Islet precursor cell (in vitro differentiated cells): ENCODE data around the gene SLC4A7.
"Not testable (repeated sequence)": the region's sequence is repeated elsewhere in the genome, so short reads cannot be mapped to it uniquely, and the experiment has no call there.

Experiments used
- DNase-seq: peaks from one replicate; pipeline ENCODE4 v3.0.0-alpha.2; 2018

Gene SLC4A7

GRCh38 chr3:27484015-27484844 is at the start of gene SLC4A7:
SLC4A7 (minus strand) TSS chr3:27484384; CDS start chr3:27484126, 258 bp downstream.
- DNase-seq, result peak; percentile 99

- peak; percentile 62 for DNase-seq
Measured at GRCh38 chr3:27533261-27533607, 49.0 kb upstream of the SLC4A7 start.

- DNase-seq, result no peak
Measured at GRCh38 chr3:27532426-27533260, 48.5 kb upstream of the SLC4A7 start.

GRCh38 chr3:27531193-27531751 is 47.1 kb upstream of the SLC4A7 start:
- DNase-seq, result not testable (repeated sequence)

GRCh38 chr3:27528791-27529190 is 44.6 kb upstream of the SLC4A7 start:
- DNase-seq, result no peak

- DNase-seq, result no peak
Measured at GRCh38 chr3:27526614-27527315, 42.6 kb upstream of the SLC4A7 start.

- DNase-seq, result no peak
Measured at GRCh38 chr3:27521872-27522265, 37.7 kb upstream of the SLC4A7 start.

GRCh38 chr3:27521179-27521871 is 37.1 kb upstream of the SLC4A7 start:
- no peak for DNase-seq

DNA sequence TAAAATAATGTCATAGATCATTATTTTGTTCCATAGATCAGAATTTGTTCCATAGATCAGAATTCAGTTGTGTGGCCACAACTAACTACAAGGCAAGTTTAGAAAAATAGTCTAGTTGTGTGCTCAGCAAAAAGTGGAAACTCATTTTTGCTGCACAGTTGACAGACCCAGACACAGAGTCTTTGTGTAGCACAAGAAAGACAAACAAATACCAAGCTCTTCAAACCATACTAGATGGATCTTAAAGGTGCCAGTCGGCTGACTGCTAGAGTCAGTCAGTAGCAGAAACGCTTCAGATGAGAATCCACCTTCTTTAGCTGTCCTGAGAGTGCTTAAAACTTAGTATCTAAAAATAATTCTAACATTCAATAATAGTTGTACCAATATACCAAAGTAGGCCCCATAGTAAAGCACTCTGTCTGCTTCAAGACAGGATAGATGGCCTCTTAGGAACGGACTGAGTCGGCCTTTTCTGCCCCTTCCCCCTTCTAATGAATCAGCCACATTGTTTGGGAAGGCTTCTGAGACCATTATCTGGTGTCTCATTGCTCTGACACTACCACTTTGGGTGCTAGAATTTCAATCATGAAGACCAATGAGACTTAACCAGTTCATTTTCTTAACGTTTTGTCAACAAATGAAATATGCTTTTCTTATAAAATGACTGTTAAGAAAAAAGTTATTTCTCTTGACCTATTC is 27.7 kb upstream of the SLC4A7 start:
- peak; percentile 59 for DNase-seq

DNA sequence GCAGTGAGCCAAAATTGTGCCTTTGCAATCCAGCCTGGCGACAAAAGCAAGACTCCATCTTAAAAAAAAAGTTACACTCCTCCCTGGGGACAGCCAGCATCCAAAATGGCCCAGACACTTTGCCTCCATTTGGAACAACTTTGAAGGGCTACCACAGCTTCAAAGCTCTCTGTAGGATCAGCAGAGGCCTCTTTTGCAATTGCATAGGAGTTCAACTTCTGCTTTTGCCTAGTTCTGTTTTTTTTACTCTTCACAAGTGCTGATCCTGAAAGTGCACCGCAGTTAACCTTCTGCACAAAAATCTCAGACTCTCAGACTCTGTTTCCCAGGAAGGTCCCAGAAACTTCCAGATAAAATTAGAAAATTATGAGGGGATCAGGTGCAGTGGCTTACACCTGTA is 25.2 kb upstream of the SLC4A7 start:
- no peak for DNase-seq

DNA sequence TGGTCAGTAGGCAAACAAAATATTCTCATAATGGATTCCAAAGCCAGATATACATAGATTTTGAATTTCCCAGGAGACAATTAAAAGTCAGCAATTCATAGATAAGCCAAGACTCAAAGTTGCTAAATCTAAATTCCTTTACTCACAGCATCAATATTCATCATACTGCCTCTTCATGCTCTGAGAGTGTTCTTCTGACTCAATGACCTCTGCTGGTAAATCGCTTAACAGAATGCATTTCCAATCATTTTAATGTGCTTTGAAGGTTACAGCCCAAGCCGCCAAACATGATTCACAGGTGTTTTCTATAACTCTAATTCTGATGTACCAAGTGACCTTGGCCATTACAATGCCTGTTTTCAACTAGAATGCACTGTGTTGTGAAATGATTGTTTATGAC is 24.2 kb upstream of the SLC4A7 start:
- no peak for DNase-seq

DNA sequence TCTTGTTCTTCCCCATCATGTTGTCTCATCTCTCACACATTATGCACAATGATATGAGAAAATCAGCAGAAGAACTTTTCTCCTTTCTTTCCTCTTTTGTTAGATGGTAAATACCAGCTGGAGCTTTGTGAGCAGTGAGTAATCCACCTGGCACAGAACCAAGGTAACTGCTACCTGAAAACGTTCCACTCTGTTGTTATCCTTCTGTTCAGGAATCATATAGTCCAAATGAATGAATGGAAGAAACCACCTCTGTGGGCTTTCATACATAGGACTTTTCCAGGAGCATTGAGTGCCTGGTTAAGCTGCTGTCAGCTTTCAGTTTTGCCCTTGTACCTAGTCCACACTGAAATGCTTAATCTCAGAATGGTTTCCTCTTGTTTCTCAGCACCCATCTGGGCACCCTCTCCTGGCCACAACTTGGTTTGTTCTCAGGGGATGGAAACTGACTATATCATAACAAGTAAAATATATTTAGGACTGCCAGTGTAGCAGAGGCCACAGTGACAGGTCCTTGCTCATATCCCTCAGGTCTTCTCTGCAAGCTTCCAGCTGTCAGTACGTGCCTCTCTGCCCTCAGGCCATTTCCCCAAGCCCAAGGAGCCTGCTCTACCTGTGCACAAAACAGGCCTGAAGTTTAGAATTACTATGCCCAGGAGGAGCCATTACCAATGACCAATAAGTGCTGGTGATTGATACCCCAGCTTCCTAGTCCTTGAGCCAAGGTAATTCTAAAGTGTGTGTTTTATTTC is 23.5 kb upstream of the SLC4A7 start:
- peak; percentile 81 for DNase-seq

- DNase-seq, result no peak
Measured at GRCh38 chr3:27507111-27507510, 22.9 kb upstream of the SLC4A7 start.

DNA sequence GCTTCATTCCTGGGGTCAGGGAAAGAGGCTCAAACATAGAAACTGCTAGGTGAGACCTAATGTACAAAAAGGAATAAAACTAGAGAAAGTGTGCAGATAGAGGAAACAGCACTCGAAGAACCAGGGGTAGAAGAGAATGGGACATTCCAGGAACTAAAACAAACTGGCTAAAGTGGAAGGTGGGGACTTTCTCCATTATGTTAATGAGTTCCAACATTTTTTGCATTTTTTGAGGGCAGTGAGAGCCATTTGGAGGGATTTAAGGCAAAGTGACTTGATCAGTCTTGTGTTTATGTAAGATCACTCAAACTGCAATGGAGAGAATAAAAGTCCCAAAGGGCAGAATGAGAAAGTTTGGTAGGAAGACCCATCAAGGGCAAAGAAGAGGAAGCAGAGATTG is 20.6 kb upstream of the SLC4A7 start:
- no peak for DNase-seq

- no peak for DNase-seq
Measured at GRCh38 chr3:27503526-27503925, 19.3 kb upstream of the SLC4A7 start.

- DNase-seq, result no peak
Measured at GRCh38 chr3:27501759-27502158, 17.6 kb upstream of the SLC4A7 start.

- no peak for DNase-seq
Measured at GRCh38 chr3:27500986-27501385, 16.8 kb upstream of the SLC4A7 start.

- DNase-seq, result no peak
Measured at GRCh38 chr3:27500035-27500434, 15.9 kb upstream of the SLC4A7 start.

GRCh38 chr3:27494784-27495183 is 10.6 kb upstream of the SLC4A7 start:
- no peak for DNase-seq

DNA sequence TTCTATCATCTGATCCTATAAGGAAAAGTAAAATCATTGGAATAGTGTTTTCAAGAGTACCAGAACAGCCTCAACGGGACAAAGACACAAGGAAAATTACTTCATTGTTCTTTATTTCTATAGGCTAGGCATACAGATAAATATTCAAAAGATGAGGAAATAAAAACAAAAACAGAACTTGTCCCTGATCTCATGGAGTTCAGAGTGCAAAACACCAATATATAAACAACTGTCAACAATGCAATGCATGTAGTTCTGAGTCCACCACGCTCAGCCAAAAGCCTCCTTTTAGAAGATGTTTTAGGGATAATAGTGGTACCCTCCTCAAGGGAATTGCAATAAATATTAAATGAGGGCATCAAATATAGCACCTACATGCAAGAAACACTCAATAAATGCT is 4.6 kb upstream of the SLC4A7 start:
- DNase-seq, result no peak

DNA sequence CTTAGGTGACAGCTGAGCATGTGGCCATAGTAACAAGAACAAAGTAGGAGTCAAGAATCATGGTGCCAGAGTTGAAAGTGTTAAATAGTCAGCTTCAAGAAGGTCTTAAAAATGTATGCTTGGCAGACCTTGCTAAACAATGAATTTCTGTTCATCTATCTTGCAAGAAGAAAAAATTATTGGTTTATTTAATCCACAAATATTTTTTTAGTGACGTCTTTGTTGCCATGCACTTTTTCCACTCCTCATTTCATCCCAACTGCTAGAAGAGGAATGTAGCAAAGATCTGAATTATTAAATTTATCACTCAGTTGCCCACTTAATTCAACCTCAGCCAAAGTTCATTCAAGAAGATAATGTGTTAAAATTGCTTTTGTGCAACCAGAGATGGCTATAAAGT is 3.2 kb upstream of the SLC4A7 start:
- no peak for DNase-seq
